ENCODE data around the gene ZNF438. TPM values are rescaled to one million over a fixed set of nuclear protein-coding genes. Genes with fewer than 3 reads are reported as not detected.

Gene ZNF438
- total RNA-seq, 1 donor from 2014 or later: 3.9 TPM

GRCh38 chr10:31025142-31025541 is 6.5 kb downstream of the ZNF438 start:
- H3K27me3 Mint-ChIP-seq: no peaks in the 10 kb centered on the region
- no peaks in the 10 kb centered on the region for H3K4me1 Mint-ChIP-seq
- ChIA-PET CTCF (no interaction called here), POLR2A (no interaction called here)
- no peak for DNase-seq
- no peaks in the 10 kb centered on the region for H3K9me3 Mint-ChIP-seq
- intact Hi-C loops (cut with micrococcal nuclease): no loop called here
- no peak overlapping the region for H3K27ac Mint-ChIP-seq
- H3K36me3 Mint-ChIP-seq (ENCODE audit: low read depth): no peaks in the 10 kb centered on the region
- no peak for TF ChIP-seq CTCF (IDR thresholded peaks at IDR 0.05)
- ATAC-seq (ENCODE audit: low read depth): no peak
- H3K4me3 Mint-ChIP-seq: no peak overlapping the region

GRCh38 chr10:31023558-31023957 is 8.1 kb downstream of the ZNF438 start:
- H3K27ac Mint-ChIP-seq: no peak overlapping the region
- intact Hi-C loops (cut with micrococcal nuclease): no loop called here

GRCh38 chr10:31020209-31020608 is 11.5 kb downstream of the ZNF438 start:
- H3K9me3 Mint-ChIP-seq: no peaks in the 10 kb centered on the region
- CTCF ChIA-PET: no interaction called here
- no peaks in the 10 kb centered on the region for H3K27me3 Mint-ChIP-seq
- no peak for ATAC-seq (ENCODE audit: low read depth)
- no peak overlapping the region for H3K4me3 Mint-ChIP-seq
- DNase-seq: no peak
- POLR2A ChIA-PET: no interaction called here
- no peak overlapping the region for H3K27ac Mint-ChIP-seq
- TF ChIP-seq CTCF (IDR thresholded peaks at IDR 0.05): no peak
- intact Hi-C loops (cut with micrococcal nuclease): no loop called here
- H3K4me1 Mint-ChIP-seq: no peaks in the 10 kb centered on the region
- no peaks in the 10 kb centered on the region for H3K36me3 Mint-ChIP-seq (ENCODE audit: low read depth)

More at GRCh38 chr10:31023558-31023957, 8.1 kb downstream of the ZNF438 start:
- DNase-seq: no peak
- Mint-ChIP-seq H3K4me1 (no peaks in the 10 kb centered on the region), H3K36me3 (ENCODE audit: low read depth) (no peaks in the 10 kb centered on the region), H3K9me3 (no peaks in the 10 kb centered on the region), H3K27me3 (no peaks in the 10 kb centered on the region), H3K4me3 (no peak overlapping the region)
- TF ChIP-seq CTCF (IDR thresholded peaks at IDR 0.05): no peak
- CTCF ChIA-PET: no interaction called here
- no peak for ATAC-seq (ENCODE audit: low read depth)
- POLR2A ChIA-PET: no interaction called here

- no peak for DNase-seq
- ChIA-PET POLR2A (no interaction called here), CTCF (no interaction called here)
- intact Hi-C loops (cut with micrococcal nuclease): no loop called here
- no peaks in the 10 kb centered on the region for H3K4me1 Mint-ChIP-seq
- TF ChIP-seq CTCF (IDR thresholded peaks at IDR 0.05): no peak
- no peak overlapping the region for H3K27ac Mint-ChIP-seq
- H3K27me3 Mint-ChIP-seq: no peaks in the 10 kb centered on the region
- H3K4me3 Mint-ChIP-seq: no peak overlapping the region
- no peak for ATAC-seq (ENCODE audit: low read depth)
- H3K36me3 Mint-ChIP-seq (ENCODE audit: low read depth): no peaks in the 10 kb centered on the region
- no peaks in the 10 kb centered on the region for H3K9me3 Mint-ChIP-seq
These were observed 12.7 kb downstream of the ZNF438 start for GRCh38 chr10:31018962-31019361.

GRCh38 chr10:31018356-31018750 is 13.3 kb downstream of the ZNF438 start:
- ChIA-PET POLR2A (no interaction called here), CTCF (no interaction called here)
- TF ChIP-seq CTCF (IDR thresholded peaks at IDR 0.05): no peak
- no peak overlapping the region for H3K27ac Mint-ChIP-seq
- H3K9me3 Mint-ChIP-seq: no peaks in the 10 kb centered on the region
- ATAC-seq (ENCODE audit: low read depth) (no peak), DNase-seq (no peak)
- H3K4me1 Mint-ChIP-seq: no peaks in the 10 kb centered on the region
- H3K36me3 Mint-ChIP-seq (ENCODE audit: low read depth): no peaks in the 10 kb centered on the region
- no peak overlapping the region for H3K4me3 Mint-ChIP-seq
- intact Hi-C loops (cut with micrococcal nuclease): no loop called here
- H3K27me3 Mint-ChIP-seq: no peaks in the 10 kb centered on the region

All from activated B cell treated with CpG ODN at 0.5 μM for 24 hours (primary cell).